Measurements from ENCODE around the gene CDC42BPG.
A peak's percentile ranks its signal among the peaks of the same experiment; 100 is the strongest.

The CDC42BPG gene

GRCh38 chr11:64863391-64864060 is 19.1 kb upstream of the CDC42BPG start:
- no peak for DNase-seq

GRCh38 chr11:64862987-64863390 is 18.5 kb upstream of the CDC42BPG start:
- no peak for DNase-seq

GRCh38 chr11:64861227-64861975 is 16.9 kb upstream of the CDC42BPG start:
- DNase-seq = no peak

- DNase-seq = peak; percentile 38
These were observed 15.3 kb upstream of the CDC42BPG start for GRCh38 chr11:64859542-64860414.

- no peak for DNase-seq
These were observed 14.2 kb upstream of the CDC42BPG start for GRCh38 chr11:64858467-64859263.

DNA sequence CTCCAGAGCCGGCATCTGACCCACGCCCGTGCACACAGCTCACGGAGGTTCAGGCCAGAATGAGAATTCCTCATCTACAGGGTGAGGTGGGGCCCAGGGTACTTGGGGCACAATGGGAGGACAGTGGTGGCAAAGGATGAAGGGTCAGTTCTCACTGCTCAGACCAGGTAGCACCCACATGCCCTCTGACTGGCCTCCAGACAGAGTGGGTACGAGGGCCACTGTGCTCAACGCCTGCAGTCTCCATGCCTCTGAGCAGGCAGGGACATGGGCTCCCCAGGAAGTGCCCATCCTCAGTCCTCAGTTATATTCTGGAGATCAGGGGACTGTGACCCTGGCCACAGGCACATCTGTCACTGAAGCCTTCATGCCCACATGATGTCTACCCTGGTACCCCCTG is 13.0 kb upstream of the CDC42BPG start:
- no peak for DNase-seq

DNA sequence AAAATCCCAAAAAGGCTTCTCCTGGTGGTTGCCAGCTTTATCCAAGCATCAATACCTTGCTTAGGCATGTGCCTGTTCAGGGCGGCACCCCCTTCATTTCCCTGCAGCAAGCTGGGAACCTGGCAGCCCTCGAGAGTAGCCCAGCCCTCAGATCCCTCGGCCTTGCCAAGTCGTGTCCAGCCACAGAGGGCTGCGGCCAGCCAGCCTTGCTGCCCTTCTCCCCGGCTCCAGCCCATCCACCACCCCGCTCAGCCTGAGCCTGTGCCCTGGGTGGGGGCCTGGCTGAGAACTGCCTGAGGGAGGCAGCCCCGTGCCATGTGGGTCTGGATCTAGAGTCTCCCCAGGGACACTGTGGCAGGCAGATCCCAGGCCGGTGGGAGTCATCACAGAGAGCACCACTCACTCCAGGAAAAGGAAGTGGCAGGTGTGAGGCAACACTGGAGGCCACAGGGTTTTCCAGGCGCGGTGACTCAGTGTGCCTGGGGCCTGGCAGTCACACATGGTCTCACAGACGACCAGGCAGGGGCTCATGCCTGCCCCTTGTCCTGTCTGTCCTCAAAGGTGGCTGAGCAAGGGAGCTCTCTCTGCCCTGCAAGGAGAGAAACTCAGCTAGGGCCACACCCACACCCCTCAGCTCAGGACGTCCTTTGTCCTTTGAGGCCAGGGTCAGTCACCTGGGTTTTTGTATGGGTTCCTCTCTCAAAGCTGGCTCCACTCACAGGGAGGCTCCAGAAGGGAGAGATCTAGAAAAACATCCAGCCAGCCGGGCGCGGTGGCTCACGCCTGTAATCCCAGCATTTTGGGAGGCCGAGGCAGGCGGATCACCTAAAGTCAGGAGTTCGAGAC is 12.2 kb upstream of the CDC42BPG start:
- peak; percentile 48 for DNase-seq

DNA sequence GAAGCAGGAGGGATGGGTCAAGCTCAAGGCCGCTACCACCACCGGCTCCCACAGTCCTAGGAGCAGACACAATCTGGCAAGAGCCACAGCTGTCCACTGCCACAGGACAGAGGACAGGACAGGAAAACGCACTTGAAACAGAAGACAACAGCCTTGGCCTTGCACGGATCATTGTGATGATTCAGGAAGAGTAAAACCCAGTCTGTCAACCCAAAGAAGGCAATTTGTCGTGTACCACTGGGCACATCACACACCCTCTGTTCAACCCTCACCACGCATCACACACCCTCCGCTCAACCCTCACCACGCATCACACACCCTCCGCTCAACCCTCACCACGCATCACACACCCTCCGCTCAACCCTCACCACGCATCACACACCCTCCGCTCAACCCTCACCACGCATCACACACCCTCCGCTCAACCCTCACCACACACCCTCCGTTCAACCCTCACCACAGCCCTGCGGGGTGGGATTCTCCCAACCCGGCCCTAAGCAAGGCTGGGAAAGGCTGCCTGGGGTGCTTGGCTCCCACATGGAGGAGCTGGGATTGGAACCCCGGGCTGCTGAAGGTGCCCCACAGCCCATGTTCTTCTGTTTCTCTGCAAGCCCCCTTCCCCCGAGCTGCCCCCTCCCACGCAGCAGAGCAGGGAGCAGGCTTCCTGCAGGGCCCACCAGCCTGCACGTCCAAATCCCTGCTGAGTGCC is 11.3 kb upstream of the CDC42BPG start:
- DNase-seq = no peak

GRCh38 chr11:64854534-64855502 is 10.4 kb upstream of the CDC42BPG start:
- DNase-seq = no peak

GRCh38 chr11:64854157-64854533 is 9.7 kb upstream of the CDC42BPG start:
- DNase-seq = no peak

DNA sequence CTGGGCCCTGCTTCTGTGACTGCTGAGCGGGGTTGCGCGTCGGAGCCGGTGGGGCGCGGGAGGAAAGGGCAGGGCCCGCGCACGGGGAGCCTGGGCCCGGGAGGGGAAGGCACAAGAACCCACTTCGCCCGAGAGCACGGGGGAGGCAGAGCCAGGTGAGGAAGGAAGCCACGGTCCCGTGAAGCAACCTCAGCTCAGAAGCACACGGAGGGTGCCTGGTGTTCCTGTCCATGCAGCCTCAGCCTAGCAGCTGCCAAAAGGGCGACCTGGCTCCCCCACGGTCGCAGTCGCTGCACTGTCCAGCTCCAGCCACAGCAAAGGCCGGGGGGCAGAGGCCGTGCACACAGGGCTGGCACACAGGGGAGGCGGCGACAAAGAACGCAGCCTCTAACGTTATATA is 9.3 kb upstream of the CDC42BPG start:
- DNase-seq = no peak

GRCh38 chr11:64852804-64853509 is 8.5 kb upstream of the CDC42BPG start:
- DNase-seq = no peak

- no peak for DNase-seq
These were observed 7.4 kb upstream of the CDC42BPG start for GRCh38 chr11:64851831-64852351.

DNA sequence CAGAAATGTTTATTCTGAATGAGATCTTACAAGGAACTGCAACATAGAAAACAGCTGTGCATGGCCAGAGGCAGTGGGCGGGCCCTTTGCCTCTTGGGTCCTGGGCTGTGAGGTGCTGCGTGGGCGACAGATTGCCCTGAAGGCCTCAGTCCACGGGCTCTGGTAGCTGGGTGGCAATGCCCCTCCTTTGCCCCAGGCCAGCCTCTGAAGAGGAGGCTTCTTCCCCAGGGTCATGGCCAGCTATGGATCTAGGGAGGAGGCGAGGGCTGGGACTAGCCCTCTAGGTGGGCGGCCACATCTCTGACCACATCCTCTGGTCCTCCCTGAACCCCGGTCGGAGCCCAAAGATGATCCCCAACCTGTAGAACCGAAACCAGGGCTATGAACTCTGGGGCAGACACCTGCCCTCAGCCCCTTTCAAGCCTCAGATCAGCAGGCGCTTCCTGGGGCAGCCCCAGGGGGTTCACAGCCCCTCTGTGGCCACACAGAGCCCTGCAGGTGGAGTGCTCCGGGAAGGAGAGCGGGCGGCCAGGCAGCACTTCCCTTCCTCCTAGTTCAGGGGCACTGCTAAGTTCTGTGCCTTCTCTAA is 6.6 kb upstream of the CDC42BPG start:
- no peak for DNase-seq

DNA sequence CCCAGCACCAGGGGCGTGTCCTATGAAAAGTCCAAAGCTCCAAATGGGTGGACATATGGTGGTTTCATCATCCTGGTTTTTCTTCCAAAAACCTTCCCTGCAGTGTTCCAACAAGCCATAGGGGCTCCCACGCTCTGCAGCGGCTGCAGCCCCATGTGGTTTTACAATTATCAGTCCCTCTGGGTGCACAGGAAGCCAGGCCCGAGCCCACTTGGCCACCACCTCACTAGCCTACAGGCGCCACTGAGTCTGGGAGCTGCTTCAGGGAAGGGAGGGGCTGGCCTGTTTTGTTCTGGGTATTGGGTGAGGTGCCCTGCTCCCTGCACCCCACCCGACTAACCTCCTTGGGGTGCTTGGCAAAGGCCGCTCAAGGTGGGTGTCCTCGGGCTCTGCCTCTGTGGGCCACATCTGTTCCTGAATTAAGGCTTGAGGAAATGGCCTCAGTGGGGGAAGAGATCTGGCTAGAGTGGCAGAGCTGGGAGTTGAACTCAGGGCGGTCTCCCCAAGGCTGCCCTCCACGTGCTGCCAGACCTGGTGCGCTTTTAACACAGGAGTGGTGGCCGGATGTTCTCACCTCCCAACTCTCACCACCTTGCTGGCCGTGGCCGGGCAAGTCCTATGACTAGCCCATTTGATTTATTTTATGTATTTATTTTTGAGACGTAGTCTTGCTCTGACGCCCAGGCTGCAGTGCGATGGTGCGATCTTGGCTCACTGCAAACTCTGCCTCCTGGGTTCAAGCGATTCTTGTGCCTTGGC is 5.3 kb upstream of the CDC42BPG start:
- no peak for DNase-seq

GRCh38 chr11:64848826-64849597 is 4.6 kb upstream of the CDC42BPG start:
- no peak for DNase-seq
